Karpas-422 (cell line): ENCODE results near the gene ACVR1. TPM values are rescaled to one million over a fixed set of nuclear protein-coding genes. Genes with fewer than 3 reads are reported as not detected.
"Not testable (repeated sequence)": the region's sequence is repeated elsewhere in the genome, so short reads cannot be mapped to it uniquely, and the experiment has no call there.

ENCODE experiments used
- DNase-seq: peaks from one replicate; pipeline ENCODE4 v3.0.0-alpha.2; 2015
- H2AFZ ChIP-seq: fragments of 200-600 bp; sonication (generic); 2 replicates; pipeline ENCODE4 v1.6.1; 2014; ENCODE audit warnings: antibody characterized with exemption, low read length, mixed read lengths
- H3K27ac ChIP-seq: fragments of 200-600 bp; sonication (generic); 2 replicates; pipeline ENCODE4 v1.5.1; 2014; ENCODE audit warnings: mild to moderate bottlenecking, low read length, moderate library complexity
- H3K27me3 ChIP-seq: fragments of 200-600 bp; sonication (generic); 2 replicates; pipeline ENCODE4 v1.6.1; 2014; ENCODE audit warnings: low read length, mixed read lengths
- H3K36me3 ChIP-seq: fragments of 200-600 bp; sonication (generic); 2 replicates; pipeline ENCODE4 v1.6.1; 2014; ENCODE audit warnings: low read length, mixed read lengths; ENCODE audit not compliant: insufficient read depth
- H3K4me1 ChIP-seq: fragments of 200-600 bp; sonication (generic); 2 replicates; pipeline ENCODE4 v1.6.1; 2014; ENCODE audit warnings: mild to moderate bottlenecking, low read length, mixed read lengths
- H3K4me2 ChIP-seq: fragments of 200-600 bp; sonication (generic); 2 replicates; pipeline ENCODE4 v1.6.1; 2014; ENCODE audit warnings: low read length, low read depth, mild to moderate bottlenecking; ENCODE audit not compliant: poor library complexity, severe bottlenecking
- H3K4me3 ChIP-seq: fragments of 200-600 bp; sonication (generic); 2 replicates; pipeline ENCODE4 v1.5.1; 2014; ENCODE audit warnings: mild to moderate bottlenecking, antibody characterized with exemption, low read length, mixed read lengths
- H3K79me2 ChIP-seq: fragments of 200-600 bp; sonication (generic); 2 replicates; pipeline ENCODE4 v1.6.1; 2014; ENCODE audit warnings: mild to moderate bottlenecking, low read length, mixed read lengths
- H3K9ac ChIP-seq: fragments of 200-600 bp; sonication (generic); 2 replicates; pipeline ENCODE4 v1.6.0; 2014; ENCODE audit warnings: low read length
- H3K9me2 ChIP-seq: fragments of 200-600 bp; sonication (generic), shearing (Covaris generic); replicated peaks from 2 replicates; pipeline ENCODE4 v1.6.0; 2014; ENCODE audit warnings: mild to moderate bottlenecking, low read length, moderate library complexity; ENCODE audit not compliant: insufficient read depth
- H3K9me3 ChIP-seq: fragments of 300-700, 200-600 bp; sonication (generic); 2 replicates; pipeline ENCODE4 v1.6.1; 2014; ENCODE audit warnings: low read length, mixed read lengths
- H4K20me1 ChIP-seq: fragments of 200-600 bp; sonication (generic); 2 replicates; pipeline ENCODE4 v1.6.1; 2014; ENCODE audit warnings: mild to moderate bottlenecking, antibody characterized with exemption, low read length, low read depth; ENCODE audit not compliant: insufficient read depth
- total RNA-seq: library from RNA; depleted of rRNA; stranded (reverse); fragments of >200 nt; shearing (Covaris generic); gene quantifications from 2 replicates; pipeline ENCODE4 v1.2.3, GENCODE V29; 2014; ENCODE audit warnings: low replicate concordance

The ACVR1 gene
- total RNA-seq, 1 experiment from 2014 or later, result 0.07 TPM

- no peak overlapping the region for H3K4me3 ChIP-seq
- no peaks in the 10 kb centered on the region for H4K20me1 ChIP-seq
- no peaks in the 10 kb centered on the region for H3K9me3 ChIP-seq
- H3K36me3 ChIP-seq, result no peaks in the 10 kb centered on the region
- H3K79me2 ChIP-seq, result no peaks in the 10 kb centered on the region
- no peak overlapping the region for H3K27ac ChIP-seq
- H3K9ac ChIP-seq, result no peak overlapping the region
- no peak overlapping the region for H2AFZ ChIP-seq
- no peak for DNase-seq
- H3K9me2 ChIP-seq, result no peaks in the 10 kb centered on the region
- no peaks in the 10 kb centered on the region for H3K4me1 ChIP-seq
- no peaks in the 10 kb centered on the region for H3K27me3 ChIP-seq
- H3K4me2 ChIP-seq, result no peak overlapping the region
These were observed 115.2 kb downstream of the ACVR1 start for GRCh38 chr2:157760949-157761348.

GRCh38 chr2:157759855-157760254 is 116.3 kb downstream of the ACVR1 start:
- Histone ChIP-seq H3K9ac (no peak overlapping the region), H3K27ac (no peak overlapping the region), H4K20me1 (no peaks in the 10 kb centered on the region), H3K9me2 (no peaks in the 10 kb centered on the region), H2AFZ (no peak overlapping the region), H3K36me3 (no peaks in the 10 kb centered on the region), H3K9me3 (no peaks in the 10 kb centered on the region), H3K27me3 (no peaks in the 10 kb centered on the region), H3K4me1 (no peaks in the 10 kb centered on the region), H3K4me3 (no peak overlapping the region), H3K79me2 (no peaks in the 10 kb centered on the region), H3K4me2 (no peak overlapping the region)
- no peak for DNase-seq

GRCh38 chr2:157758586-157758985 is 117.5 kb downstream of the ACVR1 start:
- no peaks in the 10 kb centered on the region for H3K9me2 ChIP-seq
- no peaks in the 10 kb centered on the region for H3K27me3 ChIP-seq
- no peak for DNase-seq
- H2AFZ ChIP-seq, result no peak overlapping the region
- H3K4me1 ChIP-seq, result no peaks in the 10 kb centered on the region
- no peak overlapping the region for H3K9ac ChIP-seq
- H3K4me2 ChIP-seq, result no peak overlapping the region
- H3K36me3 ChIP-seq, result no peaks in the 10 kb centered on the region
- no peaks in the 10 kb centered on the region for H3K79me2 ChIP-seq
- no peaks in the 10 kb centered on the region for H3K9me3 ChIP-seq
- H3K27ac ChIP-seq, result no peak overlapping the region
- H3K4me3 ChIP-seq, result no peak overlapping the region
- no peaks in the 10 kb centered on the region for H4K20me1 ChIP-seq

- Histone ChIP-seq H3K4me3 (no peak overlapping the region), H3K36me3 (no peaks in the 10 kb centered on the region), H3K4me2 (no peak overlapping the region), H3K4me1 (no peaks in the 10 kb centered on the region), H3K9me2 (no peaks in the 10 kb centered on the region), H2AFZ (no peak overlapping the region), H3K27ac (no peak overlapping the region), H3K79me2 (no peaks in the 10 kb centered on the region), H3K9ac (no peak overlapping the region), H4K20me1 (no peaks in the 10 kb centered on the region), H3K9me3 (no peaks in the 10 kb centered on the region), H3K27me3 (no peaks in the 10 kb centered on the region)
- no peak for DNase-seq
These were observed 118.6 kb downstream of the ACVR1 start for GRCh38 chr2:157757500-157757899.

GRCh38 chr2:157756447-157756846 is 119.7 kb downstream of the ACVR1 start:
- not testable (repeated sequence) for H3K9me2 ChIP-seq, H3K9ac ChIP-seq, DNase-seq, H3K79me2 ChIP-seq, H3K27me3 ChIP-seq, H3K9me3 ChIP-seq, H3K4me1 ChIP-seq, H4K20me1 ChIP-seq, H3K4me2 ChIP-seq, H3K4me3 ChIP-seq, H2AFZ ChIP-seq, H3K36me3 ChIP-seq, H3K27ac ChIP-seq

- H3K9me3 ChIP-seq, result no peaks in the 10 kb centered on the region
- no peaks in the 10 kb centered on the region for H3K9me2 ChIP-seq
- no peak overlapping the region for H2AFZ ChIP-seq
- H3K4me2 ChIP-seq, result no peak overlapping the region
- H3K4me1 ChIP-seq, result no peaks in the 10 kb centered on the region
- no peaks in the 10 kb centered on the region for H3K79me2 ChIP-seq
- H3K9ac ChIP-seq, result no peak overlapping the region
- H3K4me3 ChIP-seq, result no peak overlapping the region
- no peaks in the 10 kb centered on the region for H3K27me3 ChIP-seq
- H3K27ac ChIP-seq, result no peak overlapping the region
- H4K20me1 ChIP-seq, result no peaks in the 10 kb centered on the region
- DNase-seq, result peak; percentile 82
- no peaks in the 10 kb centered on the region for H3K36me3 ChIP-seq
These were observed 124.6 kb downstream of the ACVR1 start for GRCh38 chr2:157751462-157752058.

- H3K4me1 ChIP-seq, result no peaks in the 10 kb centered on the region
- H3K9me3 ChIP-seq, result no peaks in the 10 kb centered on the region
These were observed 126.4 kb downstream of the ACVR1 start for GRCh38 chr2:157749684-157750083.

GRCh38 chr2:157748371-157749142 is 127.6 kb downstream of the ACVR1 start:
- Histone ChIP-seq H4K20me1 (no peaks in the 10 kb centered on the region), H3K9me3 (no peaks in the 10 kb centered on the region), H3K4me3 (no peak overlapping the region), H3K27me3 (no peaks in the 10 kb centered on the region), H3K9ac (no peak overlapping the region), H3K4me1 (no peaks in the 10 kb centered on the region), H3K79me2 (no peaks in the 10 kb centered on the region), H3K27ac (no peak overlapping the region), H3K4me2 (no peak overlapping the region), H3K36me3 (no peaks in the 10 kb centered on the region), H3K9me2 (no peaks in the 10 kb centered on the region), H2AFZ (no peak overlapping the region)
- no peak for DNase-seq

More at GRCh38 chr2:157749684-157750083, 126.4 kb downstream of the ACVR1 start:
- H3K27me3 ChIP-seq, result no peaks in the 10 kb centered on the region
- no peak overlapping the region for H3K9ac ChIP-seq
- H3K9me2 ChIP-seq, result no peaks in the 10 kb centered on the region
- no peak overlapping the region for H3K4me2 ChIP-seq
- no peak overlapping the region for H2AFZ ChIP-seq
- no peaks in the 10 kb centered on the region for H3K79me2 ChIP-seq
- H3K36me3 ChIP-seq, result no peaks in the 10 kb centered on the region
- no peak overlapping the region for H3K4me3 ChIP-seq
- DNase-seq, result no peak
- no peaks in the 10 kb centered on the region for H4K20me1 ChIP-seq
- no peak overlapping the region for H3K27ac ChIP-seq
